ENCODE data around the gene TRABD. TPM values are rescaled to one million over a fixed set of nuclear protein-coding genes. Genes with fewer than 3 reads are reported as not detected.

Gene TRABD
- total RNA-seq, 2 experiments from 2014 or later, result 110 to 114 TPM

- Mint-ChIP-seq H3K27me3 (no peaks in the 10 kb centered on the region), H3K4me3 (no peak overlapping the region), H3K4me1 (ENCODE audit: low read depth) (peaks cover 29% of the 10 kb centered on the region), H3K9me3 (no peaks in the 10 kb centered on the region), H3K36me3 (ENCODE audit: low read depth) (peaks cover 20% of the 10 kb centered on the region), H3K27ac (no peak overlapping the region)
- no peak for TF ChIP-seq CTCF (IDR thresholded peaks at IDR 0.05)
- intact Hi-C loops (cut with micrococcal nuclease), result no loop called here
- DNase-seq (no peak), ATAC-seq (no peak)
- CTCF ChIA-PET, result interaction anchor here (1.6 kb wide), 1 partner anchor 48 kb away, joined by 3 read pairs; no protein-coding TSS in a partner anchor
- POLR2A ChIA-PET, result interaction anchor here (0.7 kb wide), 1 partner anchor 42 kb away, joined by 3 read pairs; no protein-coding TSS in a partner anchor
Observed at GRCh38 chr22:50194037-50194805, 8.5 kb downstream of the TRABD start.

GRCh38 chr22:50196256-50196655 lies 10.5 kb downstream of the TRABD start:
- intact Hi-C loops (cut with micrococcal nuclease), result no loop called here
- peaks cover 24% of the 10 kb centered on the region for H3K4me1 Mint-ChIP-seq (ENCODE audit: low read depth)
- H3K27me3 Mint-ChIP-seq, result no peaks in the 10 kb centered on the region
- DNase-seq (no peak), ATAC-seq (no peak)
- no peak overlapping the region for H3K27ac Mint-ChIP-seq
- ChIA-PET CTCF (no interaction called here), POLR2A (interaction anchor here (0.6 kb wide), 1 partner anchor 418 kb away, joined by 4 read pairs; no protein-coding TSS in a partner anchor)
- H3K36me3 Mint-ChIP-seq (ENCODE audit: low read depth), result peaks cover 22% of the 10 kb centered on the region
- no peaks in the 10 kb centered on the region for H3K9me3 Mint-ChIP-seq
- no peak for TF ChIP-seq CTCF (IDR thresholded peaks at IDR 0.05)
- no peak overlapping the region for H3K4me3 Mint-ChIP-seq

- TF ChIP-seq CTCF (IDR thresholded peaks at IDR 0.05), result no peak
- ATAC-seq (no peak), DNase-seq (no peak)
- intact Hi-C loops (cut with micrococcal nuclease), result no loop called here
- no peaks in the 10 kb centered on the region for H3K9me3 Mint-ChIP-seq
- ChIA-PET POLR2A (no interaction called here), CTCF (no interaction called here)
- H3K27ac Mint-ChIP-seq, result no peak overlapping the region
- no peak overlapping the region for H3K4me3 Mint-ChIP-seq
- no peaks in the 10 kb centered on the region for H3K27me3 Mint-ChIP-seq
- H3K36me3 Mint-ChIP-seq (ENCODE audit: low read depth), result peaks cover 17% of the 10 kb centered on the region
- H3K4me1 Mint-ChIP-seq (ENCODE audit: low read depth), result peaks cover 19% of the 10 kb centered on the region
Observed at GRCh38 chr22:50197000-50197800, 11.5 kb downstream of the TRABD start.

GRCh38 chr22:50197856-50198623 lies 12.3 kb downstream of the TRABD start:
- POLR2A ChIA-PET, result no interaction called here
- H3K27ac Mint-ChIP-seq, result no peak overlapping the region
- intact Hi-C loops (cut with micrococcal nuclease), result no loop called here
- TF ChIP-seq CTCF (IDR thresholded peaks at IDR 0.05), result no peak
- H3K27me3 Mint-ChIP-seq, result no peaks in the 10 kb centered on the region
- ATAC-seq, result no peak
- H3K4me1 Mint-ChIP-seq (ENCODE audit: low read depth), result peaks cover 14% of the 10 kb centered on the region
- no peak for DNase-seq
- no peak overlapping the region for H3K4me3 Mint-ChIP-seq
- H3K9me3 Mint-ChIP-seq, result no peaks in the 10 kb centered on the region
- CTCF ChIA-PET, result no interaction called here
- peaks cover 9% of the 10 kb centered on the region for H3K36me3 Mint-ChIP-seq (ENCODE audit: low read depth)

Measured in activated CD8-positive, alpha-beta T cell treated with anti-CD3 and anti-CD28 coated beads for 36 hours (primary cell).